ENCODE measurements around the gene NARF.
"Not testable (repeated sequence)": the region's sequence is repeated elsewhere in the genome, so short reads cannot be mapped to it uniquely, and the experiment has no call there.

Gene NARF

GRCh38 chr17:82458179-82458884 is at the start of gene NARF:
TSS of gene NARF (plus strand) at chr17:82458741. CDS start at chr17:82458804, 63 bp downstream.
- DNase-seq (ENCODE audit: low read depth in 2 of 2), result peak; percentile 91 to 96

GRCh38 chr17:82408938-82409318 is 49.6 kb upstream of the NARF start:
- DNase-seq (ENCODE audit: low read depth in 2 of 2), result no peak

- no peak for DNase-seq (ENCODE audit: low read depth in 2 of 2)
Observed at GRCh38 chr17:82410014-82410716, 48.4 kb upstream of the NARF start.

- DNase-seq (ENCODE audit: low read depth in 2 of 2), result no peak
Observed at GRCh38 chr17:82411396-82412053, 47.0 kb upstream of the NARF start.

- not testable (repeated sequence) for DNase-seq (ENCODE audit: low read depth in 2 of 2)
Observed at GRCh38 chr17:82412081-82412480, 46.5 kb upstream of the NARF start.

GRCh38 chr17:82412535-82413520 is 45.7 kb upstream of the NARF start:
- no peak for DNase-seq (ENCODE audit: low read depth in 2 of 2)

GRCh38 chr17:82414548-82415281 is 43.8 kb upstream of the NARF start:
- DNase-seq (ENCODE audit: low read depth in 2 of 2), result peak; percentile 52 to 69

- DNase-seq (ENCODE audit: low read depth in 2 of 2), result no peak
Observed at GRCh38 chr17:82415336-82415735, 43.2 kb upstream of the NARF start.

- no peak for DNase-seq (ENCODE audit: low read depth in 2 of 2)
Observed at GRCh38 chr17:82415786-82416185, 42.8 kb upstream of the NARF start.

GRCh38 chr17:82416264-82416663 is 42.3 kb upstream of the NARF start:
- no peak for DNase-seq (ENCODE audit: low read depth in 2 of 2)

GRCh38 chr17:82416771-82417170 is 41.8 kb upstream of the NARF start:
- DNase-seq (ENCODE audit: low read depth in 2 of 2), result no peak

GRCh38 chr17:82418001-82418986 is 40.2 kb upstream of the NARF start, which contains the start of the genes HEXD and OGFOD3:
TSS of gene HEXD (plus strand) at chr17:82418347. CDS start at chr17:82419800, 1,453 bp downstream.
TSS of gene OGFOD3 (minus strand) at chr17:82418586. CDS start at chr17:82418485, 101 bp downstream.
- DNase-seq (ENCODE audit: low read depth in 2 of 2), result peak; percentile 67 to 85

GRCh38 chr17:82419540-82419939 is 39.0 kb upstream of the NARF start:
- DNase-seq (ENCODE audit: low read depth in 2 of 2), result no peak

GRCh38 chr17:82424001-82424862 is 34.3 kb upstream of the NARF start:
- DNase-seq (ENCODE audit: low read depth in 2 of 2), result peak; percentile 47 to 50

- no peak for DNase-seq (ENCODE audit: low read depth in 2 of 2)
Observed at GRCh38 chr17:82424863-82425159, 33.7 kb upstream of the NARF start.

GRCh38 chr17:82428546-82428945 is 30.0 kb upstream of the NARF start:
- no peak for DNase-seq (ENCODE audit: low read depth in 2 of 2)

GRCh38 chr17:82429824-82430223 is 28.7 kb upstream of the NARF start:
- DNase-seq (ENCODE audit: low read depth in 2 of 2), result no peak

- no peak for DNase-seq (ENCODE audit: low read depth in 2 of 2)
Observed at GRCh38 chr17:82432017-82432416, 26.5 kb upstream of the NARF start.
